ENCODE results near the gene DNAJC22.
"Not testable (repeated sequence)": the region's sequence is repeated elsewhere in the genome, so short reads cannot be mapped to it uniquely, and the experiment has no call there.

DNAJC22 gene

GRCh38 chr12:49331380-49332222 is 15.1 kb upstream of the DNAJC22 start:
- DNase-seq = peak; percentile 65

DNA sequence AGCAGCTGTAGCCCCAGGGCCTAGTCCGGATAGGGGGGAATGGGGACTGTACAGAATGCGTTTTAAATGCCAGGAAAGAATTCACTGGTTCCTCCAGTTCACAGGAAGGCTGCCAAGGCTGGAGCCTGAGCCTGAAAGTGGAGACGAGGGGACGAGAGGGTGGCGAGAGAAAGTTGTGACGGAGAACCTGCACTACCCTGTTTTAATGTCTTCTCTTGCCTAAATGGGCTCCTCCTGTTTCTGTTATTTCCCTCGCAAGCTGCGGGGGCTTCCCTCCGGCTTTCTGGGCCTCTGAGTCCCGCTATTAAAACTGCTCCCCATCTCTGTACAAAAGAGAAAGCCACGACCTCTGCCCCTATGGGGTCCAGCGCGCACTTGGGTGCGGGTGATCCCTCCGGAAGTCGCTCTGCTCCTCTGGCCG is 14.2 kb upstream of the DNAJC22 start:
- DNase-seq = no peak

- no peak for DNase-seq
Measured at GRCh38 chr12:49332891-49333371, 13.8 kb upstream of the DNAJC22 start.

GRCh38 chr12:49333778-49334177 is 12.9 kb upstream of the DNAJC22 start:
- DNase-seq = not testable (repeated sequence)

DNA sequence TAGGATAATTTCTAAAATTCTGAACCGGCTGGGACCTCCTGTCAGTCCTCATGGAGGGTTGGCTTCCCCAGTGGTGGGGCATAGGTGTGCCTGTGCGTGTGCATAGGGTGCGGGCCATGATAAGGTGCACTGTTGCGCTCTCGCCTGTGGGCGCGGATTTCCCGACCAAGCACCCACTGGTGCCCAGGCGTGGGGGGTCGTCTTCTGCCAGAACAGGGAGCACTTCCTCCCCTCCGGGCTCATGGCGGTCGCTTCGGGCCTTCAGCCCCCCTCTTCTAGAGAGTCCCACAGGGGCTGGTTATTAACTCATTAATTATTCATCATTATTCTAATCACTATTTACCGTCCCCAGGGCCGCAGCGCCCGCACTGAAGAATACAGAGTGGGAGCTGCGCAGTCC is 12.5 kb upstream of the DNAJC22 start:
- DNase-seq = no peak

- DNase-seq = no peak
Measured at GRCh38 chr12:49334681-49335080, 12.0 kb upstream of the DNAJC22 start.

- no peak for DNase-seq
Measured at GRCh38 chr12:49335118-49335954, 11.4 kb upstream of the DNAJC22 start.

DNA sequence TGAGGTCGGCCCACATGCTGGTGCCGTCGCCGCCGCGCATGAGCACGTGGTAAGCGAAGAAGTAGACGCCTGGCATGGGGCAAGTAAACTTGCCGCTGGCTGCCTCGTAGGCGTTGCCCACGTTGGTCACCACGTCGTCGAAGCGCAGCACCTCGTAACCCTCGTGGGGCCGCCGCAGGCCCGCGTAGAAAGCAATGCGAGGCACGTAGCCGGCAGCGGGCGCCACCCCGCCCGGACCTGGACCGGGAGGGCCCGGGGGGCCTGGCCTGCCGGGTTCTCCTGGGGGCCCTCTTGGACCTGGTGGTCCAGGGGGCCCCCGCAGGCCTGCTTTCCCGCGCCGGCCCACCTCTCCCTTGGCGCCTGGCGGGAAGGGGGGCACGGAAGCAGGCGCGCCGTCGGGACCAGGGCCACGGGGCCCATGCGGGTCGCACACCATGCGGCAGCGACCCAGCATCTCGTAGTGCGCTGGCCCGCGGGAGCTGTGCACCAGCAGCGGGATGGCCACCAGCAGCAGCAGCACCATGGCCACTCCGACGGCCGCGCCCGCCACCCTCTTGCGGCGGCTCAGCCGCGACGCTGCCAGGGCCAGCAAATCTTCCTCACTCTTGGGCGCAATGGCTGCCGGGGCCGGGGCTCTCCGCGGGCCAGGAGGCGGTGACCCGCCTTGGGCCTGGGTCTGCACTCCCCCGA is 10.6 kb upstream of the DNAJC22 start:
- DNase-seq = no peak

- DNase-seq = peak; percentile 64
Measured at GRCh38 chr12:49336645-49337584, 9.8 kb upstream of the DNAJC22 start, which contains the start of gene C1QL4. Gene C1QL4 (minus strand): TSS chr12:49337188. CDS start chr12:49336477, 711 bp downstream.

GRCh38 chr12:49338830-49339463 is 7.7 kb upstream of the DNAJC22 start:
- DNase-seq = no peak

GRCh38 chr12:49339464-49339861 is 7.2 kb upstream of the DNAJC22 start:
- no peak for DNase-seq

GRCh38 chr12:49340095-49340870 is 6.4 kb upstream of the DNAJC22 start:
- no peak for DNase-seq

GRCh38 chr12:49340971-49341776 is 5.5 kb upstream of the DNAJC22 start:
- DNase-seq = no peak

DNA sequence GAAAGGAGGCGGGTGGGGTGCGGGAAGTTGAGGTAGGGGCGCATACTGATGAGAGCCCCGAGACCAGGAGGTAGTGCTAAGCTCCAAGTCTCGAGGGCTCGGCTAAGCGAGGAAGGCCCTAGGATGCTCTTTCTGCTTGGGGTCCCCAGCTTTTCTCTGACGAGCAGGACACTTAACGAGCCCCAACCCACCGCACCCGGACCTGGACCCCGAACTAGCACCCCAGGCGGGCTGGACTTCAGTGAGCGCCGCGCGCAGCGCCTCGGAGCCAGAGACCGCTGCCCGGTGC is 5.0 kb upstream of the DNAJC22 start:
- DNase-seq = no peak

GRCh38 chr12:49342066-49342913 is 4.4 kb upstream of the DNAJC22 start:
- peak; percentile 67 for DNase-seq

- no peak for DNase-seq
Measured at GRCh38 chr12:49342914-49343731, 3.6 kb upstream of the DNAJC22 start.

- DNase-seq = no peak
Measured at GRCh38 chr12:49344486-49345050, 2.1 kb upstream of the DNAJC22 start.

Measured in fibroblast of skin of abdomen (primary cell).